Breast epithelium (tissue), 3 donors: ENCODE measurements around the gene MAPT.

Experiments used
- POLR2AphosphoS5 ChIP-seq, 3 donors: sonication (generic); formaldehyde crosslinking; IDR thresholded peaks; one replicate each; pipeline ENCODE4 v1.6.1; 2017; ENCODE audit warnings: antibody characterized with exemption in 3 of 3
- TF ChIP-seq, protein P1 (sequence below), 3 donors: fragments of 450-650 bp; IDR thresholded peaks; one replicate each; pipeline ENCODE4 v1.5.1; 2016 to 2017; ENCODE audit warnings: antibody characterized with exemption in 3 of 3, mild to moderate bottlenecking in 3 of 3, moderate library complexity in 3 of 3

DNA sequence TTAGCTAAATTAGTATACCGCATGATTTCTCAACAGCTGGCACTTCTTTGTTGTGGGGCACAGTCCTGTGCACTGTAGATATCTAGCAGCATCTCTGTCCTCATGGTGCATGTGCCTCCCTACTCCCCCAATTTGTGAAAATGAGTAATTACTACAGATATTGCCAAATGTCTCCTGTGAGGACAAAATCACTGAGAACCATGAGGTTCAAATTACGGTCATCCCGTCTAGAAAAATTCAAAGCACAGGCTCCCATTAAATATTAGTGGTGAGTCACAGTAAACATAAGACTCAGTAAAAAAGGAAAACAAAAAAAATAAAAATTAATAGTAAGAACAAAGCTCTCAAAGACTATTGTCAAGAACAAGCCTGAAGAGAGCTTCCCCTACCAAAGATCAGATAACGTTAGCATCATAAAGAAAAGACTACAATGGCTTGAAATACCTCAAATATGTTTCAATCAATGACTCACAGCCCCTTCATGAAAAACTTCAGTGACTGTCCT, 162.5 kb downstream of the MAPT start:
- TF ChIP-seq, protein P1, sequence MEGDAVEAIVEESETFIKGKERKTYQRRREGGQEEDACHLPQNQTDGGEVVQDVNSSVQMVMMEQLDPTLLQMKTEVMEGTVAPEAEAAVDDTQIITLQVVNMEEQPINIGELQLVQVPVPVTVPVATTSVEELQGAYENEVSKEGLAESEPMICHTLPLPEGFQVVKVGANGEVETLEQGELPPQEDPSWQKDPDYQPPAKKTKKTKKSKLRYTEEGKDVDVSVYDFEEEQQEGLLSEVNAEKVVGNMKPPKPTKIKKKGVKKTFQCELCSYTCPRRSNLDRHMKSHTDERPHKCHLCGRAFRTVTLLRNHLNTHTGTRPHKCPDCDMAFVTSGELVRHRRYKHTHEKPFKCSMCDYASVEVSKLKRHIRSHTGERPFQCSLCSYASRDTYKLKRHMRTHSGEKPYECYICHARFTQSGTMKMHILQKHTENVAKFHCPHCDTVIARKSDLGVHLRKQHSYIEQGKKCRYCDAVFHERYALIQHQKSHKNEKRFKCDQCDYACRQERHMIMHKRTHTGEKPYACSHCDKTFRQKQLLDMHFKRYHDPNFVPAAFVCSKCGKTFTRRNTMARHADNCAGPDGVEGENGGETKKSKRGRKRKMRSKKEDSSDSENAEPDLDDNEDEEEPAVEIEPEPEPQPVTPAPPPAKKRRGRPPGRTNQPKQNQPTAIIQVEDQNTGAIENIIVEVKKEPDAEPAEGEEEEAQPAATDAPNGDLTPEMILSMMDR (IDR thresholded peaks at IDR 0.05): no peak
- peak in 1 of 3 donors; percentile 44 for TF ChIP-seq POLR2AphosphoS5 (IDR thresholded peaks at IDR 0.05)
